Occipital lobe (tissue), 2 donors: ENCODE results near the gene DCLK3. TPM values are rescaled to one million over a fixed set of nuclear protein-coding genes. Genes with fewer than 3 reads are reported as not detected.

Experiments used
- DNase-seq: peaks from one replicate; lab custom pipeline; 2025; lab: John Stamatoyannopoulos, UW
- total RNA-seq: library from RNA; depleted of rRNA; stranded (reverse); fragments of >200 nt; gene quantifications from one replicate; pipeline ENCODE4 v1.2.3, GENCODE V29; 2014

DCLK3 gene
- total RNA-seq, 1 donor from 2014 or later, result 11.2 TPM

GRCh38 chr3:36769926-36770325 lies 5.6 kb upstream of the DCLK3 start:
- DNase-seq, result no peak

GRCh38 chr3:36765104-36765503 lies 751 bp upstream of the DCLK3 start:
- no peak for DNase-seq

- DNase-seq, result no peak
These were observed 318 bp upstream of the DCLK3 start for GRCh38 chr3:36764704-36765038.

DNA sequence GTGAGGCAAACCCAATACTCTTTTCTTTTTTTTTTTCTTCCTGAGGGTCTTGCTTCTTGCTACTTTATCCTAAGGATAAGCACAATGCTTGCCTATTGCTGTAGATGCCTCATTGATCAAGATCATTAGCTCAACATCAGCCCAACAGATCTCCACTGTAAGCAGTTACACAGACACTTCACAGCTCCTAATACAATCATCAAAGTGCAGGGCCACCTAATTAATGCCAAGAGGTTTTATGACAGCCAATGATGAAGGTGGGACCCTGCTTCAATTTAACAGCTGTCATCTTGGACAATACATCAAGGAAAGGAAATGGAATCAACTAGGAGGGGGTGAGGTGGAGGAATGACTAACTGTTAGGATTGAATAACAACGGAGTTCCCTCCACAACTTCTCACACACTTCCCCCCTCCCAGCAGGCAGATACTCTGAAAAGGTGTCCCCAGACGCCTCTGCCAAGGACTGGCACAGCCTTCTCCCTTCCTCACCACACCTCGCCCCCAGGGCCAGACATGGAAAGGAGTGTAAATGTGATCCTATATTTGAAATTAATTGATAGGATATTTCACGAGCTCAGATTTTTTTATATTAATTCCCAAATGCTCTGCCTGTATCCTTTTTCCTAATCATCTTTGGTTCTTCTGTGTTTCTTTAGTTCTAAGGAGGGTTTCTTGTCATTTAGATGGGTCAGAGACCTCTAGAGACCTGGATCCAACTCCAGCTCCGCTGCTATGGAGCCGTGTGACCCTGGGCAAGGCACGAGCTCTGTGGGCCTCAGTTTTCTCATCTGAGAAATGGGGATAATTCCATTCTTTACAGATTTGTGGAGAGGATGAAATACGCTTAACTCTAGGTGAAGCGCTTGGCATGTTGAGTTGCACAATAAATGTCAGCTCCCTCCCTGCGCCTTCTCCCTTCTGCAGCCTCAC lies 1.2 kb downstream of the DCLK3 start:
- DNase-seq, result no peak

- no peak for DNase-seq
These were observed 2.6 kb downstream of the DCLK3 start for GRCh38 chr3:36761779-36762178.

GRCh38 chr3:36756269-36756668 lies 8.1 kb downstream of the DCLK3 start:
- no peak for DNase-seq

DNA sequence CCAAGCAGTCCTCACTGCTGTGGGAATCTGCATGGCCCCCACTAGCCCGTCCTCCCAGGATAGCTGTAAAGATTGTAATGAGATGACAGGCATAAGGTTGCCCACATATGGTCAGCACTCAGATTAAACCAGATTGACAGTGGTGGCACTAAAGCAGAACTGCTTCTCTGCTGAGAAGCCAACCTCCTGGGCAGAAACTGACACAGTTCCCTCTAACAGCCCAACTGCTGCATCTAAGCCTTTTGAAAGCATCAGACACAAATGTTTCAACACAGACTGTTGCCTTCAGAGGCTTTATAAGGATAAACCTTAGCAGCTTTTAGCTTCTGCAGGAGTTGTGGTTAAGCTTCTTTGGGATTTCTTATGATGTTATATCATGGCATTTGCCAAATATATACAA lies 13.0 kb downstream of the DCLK3 start:
- DNase-seq, result no peak

GRCh38 chr3:36750737-36751136 lies 13.6 kb downstream of the DCLK3 start:
- no peak for DNase-seq

DNA sequence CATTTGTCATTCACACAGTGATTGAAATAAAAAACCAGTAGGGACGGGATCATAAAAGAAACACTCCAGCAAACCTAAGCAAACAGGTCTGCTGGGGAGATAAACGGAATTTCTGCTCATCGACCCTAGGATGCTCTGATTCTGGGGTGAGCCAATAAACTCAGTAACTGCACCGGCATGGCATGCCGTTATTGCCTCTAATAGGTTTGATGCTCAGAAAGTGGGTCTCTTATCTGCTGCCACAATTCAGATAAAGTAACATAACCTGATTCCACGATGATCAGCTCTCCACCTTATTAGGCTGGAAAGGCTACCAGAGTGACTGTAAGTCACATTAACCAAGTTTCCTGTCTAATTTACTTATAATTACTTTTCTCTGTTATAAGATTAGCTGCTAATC lies 19.6 kb downstream of the DCLK3 start:
- no peak for DNase-seq

- no peak for DNase-seq
These were observed 20.5 kb downstream of the DCLK3 start for GRCh38 chr3:36743826-36744225.

- DNase-seq, result no peak
These were observed 23.1 kb downstream of the DCLK3 start for GRCh38 chr3:36741285-36741684.

DNA sequence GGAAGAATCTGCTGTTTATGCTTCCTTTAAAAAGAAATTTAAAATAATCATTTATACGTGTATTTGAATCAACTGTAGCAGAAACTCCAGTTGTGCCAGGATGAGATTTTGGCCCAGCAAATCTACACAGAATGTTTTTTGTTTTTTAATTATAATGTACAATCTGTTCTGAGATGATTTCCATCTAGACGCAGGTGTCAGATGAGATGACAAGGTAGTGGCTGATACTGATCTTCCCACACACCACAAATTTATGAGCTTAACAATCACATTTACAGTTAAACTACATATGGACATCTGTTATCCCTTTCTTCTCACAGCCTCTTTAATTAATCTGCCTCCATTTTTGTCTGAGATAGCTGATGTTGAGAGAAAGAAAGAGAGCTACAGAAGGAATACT lies 23.6 kb downstream of the DCLK3 start:
- no peak for DNase-seq

DNA sequence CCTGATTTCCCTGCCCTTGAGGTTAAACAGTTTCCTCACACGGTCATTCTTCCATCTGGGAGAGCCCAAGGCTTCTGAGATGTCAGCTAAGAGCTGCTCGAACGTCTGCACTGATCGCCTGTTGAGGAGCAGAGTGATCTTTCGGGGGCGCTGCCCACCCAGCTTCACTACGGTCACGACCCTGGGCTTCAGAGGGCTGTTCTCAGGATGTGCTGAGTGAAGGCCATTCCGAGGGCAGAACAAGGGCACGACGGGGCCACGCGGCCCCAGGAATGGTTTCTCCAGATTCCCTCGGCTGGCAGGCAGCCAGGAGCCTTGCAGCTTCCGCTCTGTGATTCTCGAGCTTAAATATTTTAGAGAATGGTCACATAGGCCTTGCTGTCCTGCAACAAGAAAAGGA lies 25.7 kb downstream of the DCLK3 start:
- no peak for DNase-seq

GRCh38 chr3:36736301-36736700 lies 28.1 kb downstream of the DCLK3 start:
- no peak for DNase-seq

DNA sequence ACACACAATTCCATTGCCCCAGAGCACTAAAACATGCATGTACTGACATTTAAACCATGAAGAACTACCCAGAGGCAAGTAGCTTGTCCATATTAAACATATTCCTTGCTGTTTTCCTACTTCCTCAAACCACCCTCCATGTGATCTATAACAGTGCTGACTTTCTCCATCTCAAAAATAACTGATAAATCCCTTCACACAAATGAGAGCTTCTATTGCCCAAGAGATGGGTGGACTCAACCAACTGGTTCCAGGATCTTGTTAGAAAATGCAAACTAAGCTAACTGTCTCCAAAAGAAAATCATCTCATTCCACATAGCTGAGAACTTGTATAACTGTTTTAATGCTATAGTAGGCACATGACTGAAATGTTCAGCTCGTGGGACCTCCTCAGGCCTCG lies 29.6 kb downstream of the DCLK3 start:
- no peak for DNase-seq

DNA sequence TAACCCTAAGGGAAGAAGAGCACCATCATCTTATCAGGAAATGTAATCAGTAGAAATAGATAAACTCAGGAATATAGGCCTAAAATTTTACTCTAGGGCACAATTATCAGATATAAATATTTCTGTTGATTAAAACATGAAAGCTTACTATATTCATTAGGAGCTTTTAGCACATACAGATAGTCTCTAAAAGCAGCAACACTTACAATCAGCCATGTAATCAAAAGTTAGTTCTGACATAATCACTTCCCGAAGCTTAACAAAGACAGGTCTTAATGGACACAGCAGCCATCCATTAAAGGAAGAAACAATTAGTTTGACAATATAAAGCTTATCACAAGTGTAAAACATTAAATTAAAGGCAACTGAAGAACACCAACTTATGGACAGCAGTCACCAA lies 30.6 kb downstream of the DCLK3 start:
- no peak for DNase-seq

- no peak for DNase-seq
These were observed 31.1 kb downstream of the DCLK3 start for GRCh38 chr3:36733162-36733696.

DNA sequence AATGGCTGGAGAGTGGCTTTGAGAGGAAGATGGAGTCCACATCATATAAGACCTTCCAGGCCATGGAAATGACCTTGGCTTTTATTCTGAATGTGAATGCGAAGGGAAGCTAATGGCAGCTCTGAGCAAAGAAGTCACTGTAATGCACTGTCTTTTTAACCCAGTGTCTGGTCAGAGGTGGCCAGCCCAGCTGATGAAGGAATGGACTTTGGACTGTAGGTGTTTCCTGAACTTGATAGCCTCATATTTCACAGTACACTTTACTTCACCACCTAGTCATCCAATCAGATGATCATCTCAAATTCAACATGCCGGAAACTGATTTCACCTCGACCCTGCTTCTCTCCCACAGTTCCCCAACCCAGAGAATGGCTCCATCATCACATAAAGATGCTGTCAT lies 33.4 kb downstream of the DCLK3 start:
- no peak for DNase-seq

DNA sequence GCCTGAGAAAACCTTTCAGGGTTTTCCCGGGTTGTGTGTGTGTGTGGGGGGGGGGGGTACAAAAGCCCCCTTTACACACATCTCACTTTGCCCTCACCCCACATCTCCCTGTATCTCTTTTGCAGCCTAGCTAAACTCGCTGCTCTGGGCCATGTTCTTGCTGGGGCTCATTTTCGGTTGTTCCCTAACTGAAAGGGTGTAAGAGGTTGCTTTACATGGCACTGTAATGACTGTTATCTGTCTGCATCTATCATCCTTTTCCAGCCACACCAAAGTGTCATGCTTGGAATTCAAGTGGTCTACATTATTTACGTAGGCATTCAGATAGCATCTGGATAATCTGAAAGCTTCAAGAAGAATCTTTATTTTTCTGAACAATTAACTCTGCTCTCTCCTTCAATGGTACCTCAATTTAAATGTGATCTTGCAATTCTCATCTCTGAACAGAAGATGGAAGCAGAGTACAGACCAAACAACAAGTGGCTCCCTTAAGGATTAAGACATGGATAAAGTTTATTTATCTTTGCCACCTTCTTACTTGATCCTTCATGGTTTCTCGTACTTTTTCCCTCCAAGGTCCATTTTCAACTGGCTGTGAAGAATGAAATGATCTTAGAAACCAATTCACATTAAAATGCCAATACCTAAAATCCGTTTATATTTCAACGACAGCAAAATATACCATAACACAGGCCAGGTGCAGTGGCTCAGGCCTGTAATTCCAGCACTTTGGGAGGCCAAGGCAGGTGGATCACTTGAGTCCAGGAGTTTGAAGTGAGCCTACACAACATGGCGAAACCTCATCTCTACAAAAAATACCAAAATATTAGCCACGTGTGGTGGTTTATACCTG lies 34.9 kb downstream of the DCLK3 start:
- DNase-seq, result no peak

DNA sequence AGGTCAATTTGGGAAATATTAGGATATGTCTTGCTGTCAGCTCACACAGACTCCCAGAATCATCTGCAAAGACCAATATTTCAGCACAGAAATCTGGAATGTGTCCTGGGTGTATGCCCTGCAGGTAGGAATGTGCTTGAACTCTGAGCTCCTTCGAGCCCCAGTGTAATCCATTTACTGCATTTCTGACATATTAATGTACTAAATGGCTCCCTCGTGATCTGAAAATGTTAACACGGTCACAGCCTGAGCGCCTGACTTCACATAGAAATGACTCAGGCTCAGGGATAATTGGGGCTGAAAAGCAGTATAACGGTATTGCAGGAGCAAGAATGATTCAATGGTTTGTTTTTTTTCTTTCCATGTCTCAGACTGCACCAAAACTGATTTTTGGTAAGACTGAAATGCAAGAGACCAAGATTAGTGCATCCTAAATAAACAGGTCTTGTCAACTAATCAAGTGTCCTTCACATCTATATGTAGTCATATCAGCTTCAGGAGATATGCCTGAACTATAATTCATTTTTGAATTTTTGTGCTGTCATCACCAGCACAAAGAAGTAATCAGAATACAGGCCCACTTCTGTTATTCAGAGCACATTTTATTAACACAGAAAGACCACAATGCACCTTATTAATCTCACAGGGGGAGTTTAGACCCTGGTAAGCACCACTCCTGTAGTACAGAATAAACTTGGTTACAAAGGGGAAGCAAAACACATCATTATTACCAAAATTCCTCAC lies 49.8 kb downstream of the DCLK3 start:
- no peak for DNase-seq

DNA sequence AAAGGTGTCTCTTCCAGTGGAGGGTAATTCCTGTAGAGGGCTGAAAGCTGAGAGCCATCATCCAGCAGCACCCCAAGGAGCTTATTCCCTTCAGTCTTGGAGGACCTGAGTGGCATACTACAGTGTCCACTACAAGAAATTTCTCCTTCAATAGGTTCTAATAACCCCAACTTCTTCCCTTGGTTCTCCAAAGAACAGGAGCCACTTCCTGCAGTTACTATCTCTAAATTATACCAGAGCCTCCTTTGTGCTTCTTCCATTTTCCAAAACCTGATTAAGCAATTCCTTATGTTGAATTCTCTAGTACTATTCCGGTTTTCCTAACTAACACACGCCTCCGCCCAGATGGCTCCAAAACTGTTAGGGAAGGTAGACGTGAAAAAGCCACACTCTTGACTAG lies 50.4 kb downstream of the DCLK3 start:
- no peak for DNase-seq

DNA sequence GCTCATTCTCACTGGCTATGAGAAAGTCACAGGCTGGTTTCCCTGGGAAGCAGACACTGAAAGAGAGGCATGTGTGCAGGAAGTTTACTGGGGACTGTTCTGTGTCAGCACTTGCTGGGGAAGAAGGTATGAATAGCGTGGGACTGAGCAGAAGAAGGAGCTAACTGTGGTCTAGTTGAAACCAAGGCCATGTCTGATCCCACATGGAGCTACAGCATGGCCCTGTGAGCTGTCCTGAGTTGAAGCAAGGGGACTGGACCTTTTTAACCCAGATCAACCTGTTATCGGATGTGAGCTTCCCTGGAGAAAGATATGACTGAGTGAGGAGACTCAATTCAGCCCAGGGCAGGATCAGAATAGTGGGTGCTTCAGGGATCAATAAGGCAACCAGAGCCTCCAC lies 53.7 kb downstream of the DCLK3 start:
- DNase-seq, result no peak
